Loucy (cell line): ENCODE measurements around the gene CDR2.

ENCODE experiments used
- H2AFZ ChIP-seq: fragments of 200-600 bp; sonication (generic); 2 replicates; pipeline ENCODE4 v1.6.0; 2016; ENCODE audit warnings: antibody characterized with exemption, mild to moderate bottlenecking, low read length, moderate library complexity
- H3F3A ChIP-seq: fragments of 200-600 bp; 2 replicates; pipeline ENCODE4 v1.6.0; 2016; ENCODE audit warnings: antibody characterized with exemption, low read depth, mild to moderate bottlenecking
- H3K27me3 ChIP-seq: fragments of 200-600 bp; sonication (generic); 2 replicates; pipeline ENCODE4 v1.6.1; 2014; ENCODE audit warnings: low read length, mild to moderate bottlenecking; ENCODE audit not compliant: insufficient read depth, poor library complexity, severe bottlenecking
- H3K36me3 ChIP-seq: fragments of 200-600 bp; sonication (generic); 2 replicates; pipeline ENCODE4 v1.6.1; 2016; ENCODE audit warnings: low read length; ENCODE audit not compliant: insufficient read depth
- H3K4me1 ChIP-seq: fragments of 200-600 bp; sonication (generic); 2 replicates; pipeline ENCODE4 v1.5.1; 2014; ENCODE audit warnings: low read length, mild to moderate bottlenecking; ENCODE audit not compliant: insufficient read depth, poor library complexity, severe bottlenecking
- H3K4me2 ChIP-seq: fragments of 200-600 bp; sonication (generic); 2 replicates; pipeline ENCODE4 v1.6.0; 2014; ENCODE audit warnings: antibody characterized with exemption, low read length, low read depth, mild to moderate bottlenecking; ENCODE audit not compliant: poor library complexity, severe bottlenecking
- H3K4me3 ChIP-seq: fragments of 200-600 bp; sonication (generic); 2 replicates; pipeline ENCODE4 v1.5.1; 2014; ENCODE audit warnings: low read length, mild to moderate bottlenecking, mixed read lengths; ENCODE audit not compliant: poor library complexity, severe bottlenecking
- H3K79me2 ChIP-seq: fragments of 200-600 bp; sonication (generic); 2 replicates; pipeline ENCODE4 v1.6.1; 2014; ENCODE audit warnings: low read length; ENCODE audit not compliant: insufficient read depth
- H3K9ac ChIP-seq: fragments of 200-600 bp; sonication (generic); 2 replicates; pipeline ENCODE4 v1.6.0; 2014; ENCODE audit warnings: mild to moderate bottlenecking, low read depth, low read length, moderate library complexity; ENCODE audit not compliant: poor library complexity, severe bottlenecking
- H3K9me2 ChIP-seq: fragments of 200-600 bp; sonication (generic); replicated peaks from 2 replicates; pipeline ENCODE4 v1.6.1; 2016; ENCODE audit warnings: low read depth, low read length, mixed read lengths
- H3K9me3 ChIP-seq: fragments of 200-600 bp; sonication (generic); 2 replicates; pipeline ENCODE4 v1.6.1; 2014; ENCODE audit warnings: mild to moderate bottlenecking, antibody characterized with exemption, low read length, low read depth; ENCODE audit not compliant: insufficient read depth
- H4K20me1 ChIP-seq: fragments of 200-600 bp; sonication (generic); 2 replicates; pipeline ENCODE4 v1.6.0; 2014; ENCODE audit warnings: antibody characterized with exemption, low read length, mild to moderate bottlenecking; ENCODE audit not compliant: insufficient read depth, poor library complexity, severe bottlenecking
- EZH2phosphoT487 ChIP-seq: fragments of 200-600 bp; IDR thresholded peaks from 2 replicates; pipeline ENCODE4 v1.6.1; 2018; ENCODE audit warnings: antibody characterized with exemption, mild to moderate bottlenecking, moderate library complexity, borderline replicate concordance
- TF ChIP-seq, protein P1 (sequence below): fragments of 200-600 bp; sonication (generic); conservative IDR thresholded peaks from 2 replicates; pipeline ENCODE4 v1.5.1; 2014; ENCODE audit warnings: mild to moderate bottlenecking, antibody characterized with exemption, low read length

The CDR2 gene

DNA sequence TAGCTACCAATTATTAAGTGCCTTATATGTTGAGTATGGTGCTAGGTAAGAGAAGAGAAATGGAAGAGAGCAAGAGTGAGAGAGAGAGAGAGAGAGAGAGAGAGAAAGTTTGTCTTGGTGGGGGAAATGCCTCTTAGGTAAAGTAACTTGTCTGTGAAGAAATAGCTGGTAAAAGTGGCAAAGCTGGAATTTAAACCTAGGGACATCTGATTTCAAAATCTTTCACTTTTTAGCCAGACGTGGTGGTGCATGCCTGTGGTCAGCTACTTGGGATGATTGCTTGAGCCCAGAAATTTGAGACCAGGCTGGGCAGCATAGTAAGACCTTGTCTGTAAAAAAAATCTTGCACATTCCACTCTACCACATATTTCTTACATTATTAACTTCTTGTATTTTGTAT lies 23.0 kb upstream of the CDR2 start:
- no peaks in the 10 kb centered on the region for H3K9me2 ChIP-seq
- H3K79me2 ChIP-seq = no peaks in the 10 kb centered on the region
- H4K20me1 ChIP-seq = no peaks in the 10 kb centered on the region
- H3K4me1 ChIP-seq = no peaks in the 10 kb centered on the region
- no peaks in the 10 kb centered on the region for H3F3A ChIP-seq
- no peak overlapping the region for H3K9ac ChIP-seq
- no peaks in the 10 kb centered on the region for H3K36me3 ChIP-seq
- no peak overlapping the region for H3K4me2 ChIP-seq
- H3K4me3 ChIP-seq = no peak overlapping the region
- H2AFZ ChIP-seq = no peak overlapping the region
- no peaks in the 10 kb centered on the region for H3K9me3 ChIP-seq
- no peak for TF ChIP-seq EZH2phosphoT487
- TF ChIP-seq, protein P1, sequence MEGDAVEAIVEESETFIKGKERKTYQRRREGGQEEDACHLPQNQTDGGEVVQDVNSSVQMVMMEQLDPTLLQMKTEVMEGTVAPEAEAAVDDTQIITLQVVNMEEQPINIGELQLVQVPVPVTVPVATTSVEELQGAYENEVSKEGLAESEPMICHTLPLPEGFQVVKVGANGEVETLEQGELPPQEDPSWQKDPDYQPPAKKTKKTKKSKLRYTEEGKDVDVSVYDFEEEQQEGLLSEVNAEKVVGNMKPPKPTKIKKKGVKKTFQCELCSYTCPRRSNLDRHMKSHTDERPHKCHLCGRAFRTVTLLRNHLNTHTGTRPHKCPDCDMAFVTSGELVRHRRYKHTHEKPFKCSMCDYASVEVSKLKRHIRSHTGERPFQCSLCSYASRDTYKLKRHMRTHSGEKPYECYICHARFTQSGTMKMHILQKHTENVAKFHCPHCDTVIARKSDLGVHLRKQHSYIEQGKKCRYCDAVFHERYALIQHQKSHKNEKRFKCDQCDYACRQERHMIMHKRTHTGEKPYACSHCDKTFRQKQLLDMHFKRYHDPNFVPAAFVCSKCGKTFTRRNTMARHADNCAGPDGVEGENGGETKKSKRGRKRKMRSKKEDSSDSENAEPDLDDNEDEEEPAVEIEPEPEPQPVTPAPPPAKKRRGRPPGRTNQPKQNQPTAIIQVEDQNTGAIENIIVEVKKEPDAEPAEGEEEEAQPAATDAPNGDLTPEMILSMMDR = no peak
- H3K27me3 ChIP-seq = no peaks in the 10 kb centered on the region

DNA sequence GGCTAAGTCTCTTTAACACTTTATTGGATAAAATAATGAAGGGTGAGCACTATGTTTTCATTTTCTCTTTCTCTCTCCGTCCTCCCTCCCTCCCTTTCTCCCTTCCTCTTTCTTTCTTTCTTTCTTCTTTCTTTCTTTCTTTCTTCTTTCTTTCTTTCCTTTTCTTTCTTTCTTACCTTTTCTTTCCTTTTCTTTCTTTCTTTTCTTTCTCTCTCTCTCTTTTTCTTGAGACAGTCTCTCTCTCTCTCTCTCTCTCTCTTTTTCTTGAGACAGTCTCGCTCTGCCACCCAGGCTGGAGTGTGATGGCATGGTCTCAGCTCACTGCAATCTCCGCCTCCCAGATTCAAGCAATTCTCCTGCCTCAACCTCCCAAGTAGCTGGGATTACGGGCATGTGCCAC lies 21.5 kb upstream of the CDR2 start:
- H3K9me2 ChIP-seq = no peaks in the 10 kb centered on the region
- no peak overlapping the region for H3K9ac ChIP-seq
- H3K36me3 ChIP-seq = no peaks in the 10 kb centered on the region
- H3K4me2 ChIP-seq = no peak overlapping the region
- H3K9me3 ChIP-seq = no peaks in the 10 kb centered on the region
- no peaks in the 10 kb centered on the region for H3K79me2 ChIP-seq
- no peaks in the 10 kb centered on the region for H4K20me1 ChIP-seq
- no peak overlapping the region for H2AFZ ChIP-seq
- no peaks in the 10 kb centered on the region for H3K4me1 ChIP-seq
- no peaks in the 10 kb centered on the region for H3F3A ChIP-seq
- no peak for TF ChIP-seq EZH2phosphoT487
- TF ChIP-seq, protein P1 = no peak
- no peak overlapping the region for H3K4me3 ChIP-seq
- H3K27me3 ChIP-seq = no peaks in the 10 kb centered on the region

DNA sequence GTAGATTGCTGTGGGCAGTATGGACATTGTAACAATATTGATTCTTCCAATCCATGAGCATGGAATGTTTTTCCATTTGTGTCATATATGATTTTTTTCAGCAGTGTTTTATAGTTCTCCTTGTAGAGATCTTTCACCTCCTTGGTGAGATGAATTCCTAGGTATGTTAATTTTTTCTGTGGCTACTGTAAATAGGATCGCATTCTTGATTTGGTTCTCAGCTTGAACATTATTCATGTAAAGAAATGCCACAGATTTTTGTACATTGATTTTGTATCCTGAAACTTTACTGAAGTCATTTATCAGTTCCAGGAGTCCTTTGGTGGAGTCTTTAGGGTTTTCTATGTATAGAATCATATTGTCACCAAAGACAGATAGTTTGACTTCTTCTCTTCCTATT lies 19.7 kb upstream of the CDR2 start:
- H3K36me3 ChIP-seq = no peaks in the 10 kb centered on the region
- H3K4me3 ChIP-seq = no peak overlapping the region
- H3F3A ChIP-seq = no peaks in the 10 kb centered on the region
- no peak overlapping the region for H3K4me2 ChIP-seq
- H3K9me3 ChIP-seq = no peaks in the 10 kb centered on the region
- no peaks in the 10 kb centered on the region for H3K27me3 ChIP-seq
- H3K9me2 ChIP-seq = no peaks in the 10 kb centered on the region
- no peaks in the 10 kb centered on the region for H3K79me2 ChIP-seq
- H3K9ac ChIP-seq = no peak overlapping the region
- no peaks in the 10 kb centered on the region for H3K4me1 ChIP-seq
- no peaks in the 10 kb centered on the region for H4K20me1 ChIP-seq
- H2AFZ ChIP-seq = no peak overlapping the region
- TF ChIP-seq, protein P1 = no peak
- no peak for TF ChIP-seq EZH2phosphoT487
